GM19025 (cell line): Measurements from ENCODE around the gene TRUB1.
"Not testable (repeated sequence)": the region's sequence is repeated elsewhere in the genome, so short reads cannot be mapped to it uniquely, and the experiment has no call there.

Experiments used
- ATAC-seq: cut with Tn5 transposase; IDR thresholded peaks from one replicate; pipeline ENCODE4 v1.9.1; 2021; ENCODE audit warnings: mild to moderate bottlenecking, low read depth, moderate library complexity; ENCODE audit not compliant: unreplicated experiment

The TRUB1 gene

GRCh38 chr10:114923551-114923950 is 14.4 kb upstream of the TRUB1 start:
- no peak for ATAC-seq

DNA sequence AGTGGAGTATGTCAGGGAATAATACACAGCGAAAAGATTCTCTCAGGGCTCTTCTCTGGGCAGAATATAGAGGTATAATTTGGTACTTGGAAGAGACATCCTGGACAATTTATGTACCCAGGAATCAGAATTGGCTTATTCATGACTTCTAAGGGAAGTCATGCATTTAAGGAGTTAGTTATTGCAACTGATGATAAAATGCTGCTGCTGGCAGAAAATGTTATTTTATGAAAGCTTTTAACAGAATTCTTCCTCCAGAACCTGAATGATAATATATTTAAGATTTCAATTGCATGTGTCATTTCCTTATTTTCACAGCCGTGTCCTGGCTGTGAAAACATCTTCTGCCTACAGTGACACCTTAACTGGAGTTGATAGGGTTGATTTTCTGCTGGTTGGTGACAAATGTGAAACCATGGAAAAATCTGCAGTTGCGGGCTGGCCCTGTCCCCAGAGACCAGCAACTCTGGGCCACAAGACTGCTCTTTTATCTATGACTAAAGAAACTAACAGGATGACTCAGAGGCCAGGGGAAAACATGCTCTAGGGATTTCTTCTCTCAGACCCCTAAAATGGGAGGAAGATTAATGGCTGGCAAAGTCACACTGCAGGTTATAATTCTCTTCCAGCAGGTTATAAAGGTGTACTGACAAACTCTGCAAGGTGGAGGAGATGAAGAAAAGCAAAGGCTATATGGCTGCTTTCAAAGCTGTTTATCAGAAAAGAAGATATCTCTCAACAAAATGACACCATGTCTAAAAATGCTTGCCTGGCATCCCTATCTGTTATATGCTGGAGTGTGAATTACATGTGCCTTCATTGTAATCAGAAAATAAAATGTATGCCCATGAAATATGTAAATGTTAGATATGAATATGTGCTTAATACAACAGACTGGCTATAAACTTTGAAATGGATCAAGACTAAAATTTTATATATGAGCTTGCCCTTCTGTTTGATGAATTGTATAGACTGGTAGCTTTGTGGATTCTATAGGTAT is 12.1 kb upstream of the TRUB1 start:
- peak; percentile 83 for ATAC-seq

GRCh38 chr10:114928818-114929217 is 9.2 kb upstream of the TRUB1 start:
- ATAC-seq, result no peak

GRCh38 chr10:114930320-114930719 is 7.7 kb upstream of the TRUB1 start:
- ATAC-seq, result no peak

DNA sequence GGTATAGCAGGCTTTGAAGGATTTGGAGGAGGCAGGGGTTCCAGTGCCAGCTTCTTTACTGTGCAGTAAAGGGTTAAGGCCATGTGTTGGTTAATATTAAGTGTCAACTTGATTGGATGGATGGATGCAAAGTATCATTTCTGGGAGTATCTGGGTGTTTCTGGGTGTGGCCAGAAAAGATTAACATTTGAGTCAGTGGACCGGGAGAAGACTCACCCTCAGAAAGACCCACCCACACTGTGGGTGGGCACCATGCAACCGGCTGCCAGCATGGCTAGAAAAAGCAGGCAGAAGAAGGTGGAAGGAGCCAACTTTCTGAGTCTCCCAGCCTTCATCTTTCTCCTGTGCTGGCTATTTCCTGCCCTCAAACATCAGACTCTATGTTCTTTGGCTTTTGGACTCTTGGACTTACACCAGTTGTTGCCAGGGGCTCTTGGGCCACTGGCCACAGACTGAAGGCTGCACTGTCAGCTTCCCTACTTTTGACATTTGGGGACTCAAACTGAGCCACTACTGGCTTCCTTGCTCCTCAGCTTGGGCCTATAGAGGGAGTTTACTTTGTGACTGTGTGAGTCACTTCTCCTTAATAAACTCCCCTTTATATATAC is 6.8 kb upstream of the TRUB1 start:
- no peak for ATAC-seq

DNA sequence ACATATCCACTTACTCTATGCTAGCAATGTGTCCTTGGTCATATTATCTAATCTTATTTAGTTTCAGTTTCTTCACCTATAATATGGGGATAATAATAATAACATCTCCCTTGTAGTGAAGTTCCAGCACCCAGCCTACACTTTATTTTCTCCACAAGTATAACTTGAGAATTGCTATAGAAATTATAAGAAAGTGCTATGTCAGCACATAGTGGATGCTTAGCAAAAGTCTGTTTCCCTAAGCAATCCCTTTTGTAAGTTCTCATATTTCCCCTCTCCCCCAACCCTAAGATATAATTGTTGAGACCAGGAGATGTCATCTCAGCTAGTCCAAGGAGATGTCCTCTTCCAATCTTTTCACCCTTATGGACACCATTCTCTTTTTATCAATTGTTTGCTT is 5.8 kb upstream of the TRUB1 start:
- ATAC-seq, result no peak

- no peak for ATAC-seq
Observed at GRCh38 chr10:114932945-114933344, 5.0 kb upstream of the TRUB1 start.

DNA sequence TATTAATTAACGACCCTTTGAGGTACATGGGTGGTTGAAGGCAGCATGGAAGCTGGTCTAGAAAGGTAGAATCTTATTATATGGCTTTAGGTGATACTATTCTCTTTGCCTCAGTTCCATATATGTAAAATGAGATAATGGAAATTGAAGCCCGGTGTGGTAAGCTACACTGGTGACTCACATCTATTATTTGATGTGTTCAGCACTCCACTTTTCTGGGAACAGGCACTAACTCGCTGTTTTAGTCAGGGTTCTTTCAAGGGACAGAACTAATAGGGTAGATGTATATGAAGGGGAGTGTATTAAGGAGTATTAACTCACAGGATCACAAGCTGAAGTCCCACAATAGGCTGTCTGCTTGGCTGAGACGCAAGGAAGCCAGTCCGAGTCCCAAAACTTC is 4.4 kb upstream of the TRUB1 start:
- ATAC-seq, result no peak

- not testable (repeated sequence) for ATAC-seq
Observed at GRCh38 chr10:114933995-114934394, 4.0 kb upstream of the TRUB1 start.

GRCh38 chr10:114938856-114939193 is 830 bp downstream of the TRUB1 start:
- no peak for ATAC-seq

- ATAC-seq, result no peak
Observed at GRCh38 chr10:114940735-114941134, 2.7 kb downstream of the TRUB1 start.

DNA sequence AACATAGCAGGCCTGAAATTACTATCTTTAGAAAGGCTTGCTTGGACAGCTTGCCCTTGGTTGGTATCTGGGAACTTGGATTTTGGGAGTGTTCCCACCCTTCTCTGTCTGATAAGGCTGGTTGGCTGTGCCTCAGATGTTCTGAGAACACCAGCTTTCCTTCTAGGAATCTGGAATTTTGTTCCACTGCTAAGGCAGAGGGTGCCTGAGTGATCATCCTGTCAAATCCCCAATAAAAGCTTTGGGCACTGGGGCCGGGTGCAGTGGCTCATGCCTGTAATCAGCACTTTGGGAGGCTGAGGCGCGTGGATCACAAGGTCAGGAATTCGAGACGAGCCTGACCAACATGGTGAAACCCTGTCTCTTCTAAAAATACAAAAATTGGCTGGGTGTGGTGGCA is 5.0 kb downstream of the TRUB1 start:
- ATAC-seq, result no peak

DNA sequence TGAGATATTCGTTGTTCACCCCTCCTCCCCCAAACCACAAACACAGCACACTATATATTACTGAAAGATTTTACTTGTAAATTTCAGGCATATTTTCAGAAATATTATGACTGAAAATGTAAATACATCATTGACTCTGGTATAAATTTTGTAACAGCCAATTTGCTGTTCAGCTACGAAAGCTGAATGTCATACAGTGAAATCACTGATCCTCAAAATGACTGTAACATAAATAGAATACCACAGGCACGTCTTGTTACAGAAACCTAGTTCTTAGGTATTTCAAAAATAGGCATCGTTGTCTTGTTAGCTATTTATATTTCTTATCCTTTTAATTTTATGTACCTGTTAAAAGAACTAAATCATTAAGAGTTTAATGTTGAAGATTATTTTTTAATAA is 15.1 kb downstream of the TRUB1 start:
- ATAC-seq, result no peak

GRCh38 chr10:114955984-114956383 is 18.0 kb downstream of the TRUB1 start:
- ATAC-seq, result no peak

GRCh38 chr10:114956466-114956865 is 18.5 kb downstream of the TRUB1 start:
- ATAC-seq, result no peak

DNA sequence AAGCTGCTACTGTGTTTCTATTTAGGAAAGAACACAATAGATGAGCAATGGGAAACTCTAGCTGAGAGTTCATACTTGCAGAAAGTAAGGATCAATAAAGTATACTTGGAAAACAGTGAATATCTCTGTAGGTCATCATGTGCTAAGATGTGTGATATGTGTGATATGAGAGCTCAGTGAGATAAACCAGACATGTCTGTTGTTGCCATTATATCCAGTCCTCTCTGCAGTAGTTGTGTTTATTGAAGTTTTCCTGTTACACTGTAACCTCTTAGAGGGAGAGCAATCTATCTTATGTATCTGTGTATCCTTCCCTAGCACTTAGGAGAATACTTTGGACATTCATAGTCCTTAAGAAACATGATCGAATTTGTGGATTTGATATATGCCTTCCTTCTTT is 19.1 kb downstream of the TRUB1 start:
- ATAC-seq, result no peak

DNA sequence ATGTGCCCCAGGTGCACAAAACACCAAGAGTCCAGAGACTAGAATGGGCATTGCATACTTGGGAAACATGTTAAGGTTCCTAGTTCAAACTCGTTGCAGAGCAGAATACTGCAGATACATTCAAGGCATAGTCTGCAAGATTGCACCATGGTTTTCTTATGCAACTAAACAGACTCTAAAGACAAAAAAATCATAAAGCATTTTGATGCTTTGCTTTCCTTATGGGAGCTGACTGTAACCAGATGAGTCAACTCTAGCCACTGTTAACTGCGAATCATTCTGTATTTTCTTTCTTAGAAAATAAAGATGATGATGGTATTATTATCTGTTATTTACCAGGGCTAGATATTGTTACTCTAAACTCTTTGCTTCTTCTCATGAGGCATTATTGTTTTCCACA is 19.7 kb downstream of the TRUB1 start:
- no peak for ATAC-seq

GRCh38 chr10:114962441-114962840 is 24.4 kb downstream of the TRUB1 start:
- no peak for ATAC-seq

DNA sequence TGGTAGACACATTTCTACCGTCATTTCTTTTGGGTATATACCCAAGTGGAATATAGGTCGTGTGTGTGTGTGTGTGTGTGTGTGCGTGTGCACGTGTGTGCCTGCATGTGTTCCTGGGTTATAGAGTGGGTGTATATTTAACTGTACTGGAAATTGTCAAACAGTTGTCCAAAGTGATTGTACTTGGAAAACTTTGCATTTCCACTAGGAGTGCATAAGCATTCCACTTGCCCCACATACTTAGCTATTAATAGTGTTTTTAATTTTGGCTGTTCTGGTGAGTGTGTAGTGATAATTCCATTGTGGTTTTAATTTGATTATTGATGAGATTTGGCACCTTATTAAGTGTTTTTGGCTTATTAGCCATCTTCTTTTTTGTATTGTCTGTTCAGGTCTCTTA is 25.9 kb downstream of the TRUB1 start:
- ATAC-seq, result no peak

DNA sequence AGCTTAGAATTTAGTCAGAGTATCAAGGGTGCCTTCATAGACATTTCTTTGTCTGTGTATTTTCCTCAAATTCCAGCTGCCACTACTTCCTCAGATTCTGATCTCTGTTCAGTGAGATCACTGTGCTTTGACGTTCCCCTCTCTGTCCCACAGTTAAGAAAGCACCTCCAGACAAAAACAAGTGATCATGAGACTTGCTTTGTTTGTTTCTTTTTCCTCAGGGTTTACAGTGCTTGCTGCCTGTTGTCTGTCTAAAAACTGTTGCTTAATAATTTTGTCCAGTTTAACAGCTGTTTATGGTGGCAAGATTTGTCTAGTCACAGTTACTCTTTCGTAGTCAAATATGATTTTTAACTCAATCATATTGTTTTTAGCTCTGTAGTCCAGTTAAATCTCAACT is 29.1 kb downstream of the TRUB1 start:
- ATAC-seq, result no peak

DNA sequence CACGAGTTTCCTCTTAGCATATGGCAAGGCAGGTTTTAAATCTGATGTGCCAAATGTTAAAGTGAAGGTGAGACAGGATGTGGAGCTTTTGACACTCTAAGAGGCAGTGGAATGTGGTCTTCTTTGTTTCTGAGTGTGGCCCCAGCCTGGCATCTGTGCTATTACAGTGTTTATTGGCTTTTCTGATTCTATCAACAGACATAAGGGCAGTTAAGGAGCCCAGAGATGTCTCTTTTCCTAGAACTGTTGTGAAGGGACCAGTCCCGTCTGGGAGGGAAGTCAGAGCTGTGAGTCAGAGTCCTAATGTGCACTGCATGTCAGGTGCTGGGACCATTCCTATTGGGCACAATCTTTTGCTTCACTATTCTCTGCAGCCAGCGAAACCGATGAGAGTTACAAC is 32.5 kb downstream of the TRUB1 start:
- ATAC-seq, result no peak

- ATAC-seq, result no peak
Observed at GRCh38 chr10:114973306-114973705, 35.3 kb downstream of the TRUB1 start.
